ENCODE data around the gene TRMT11. TPM values are rescaled to one million over a fixed set of nuclear protein-coding genes. Genes with fewer than 3 reads are reported as not detected.

Gene TRMT11
- total and polyA plus RNA-seq, 2 of the 8 experiments (the other 6 are each of a cell fraction or from before 2014, with no cell fraction given) = 19.7 to 32.4 TPM

GRCh38 chr6:126066053-126067048, 80.0 kb downstream of the TRMT11 start:
- H3K79me2 ChIP-seq (ENCODE audit: control insufficient read depth in 1 of 2, insufficient read depth in 2 of 2, low read length in 2 of 2) = no peaks in the 10 kb centered on the region
- H2BK15ac ChIP-seq (ENCODE audit: low read length) = no peak overlapping the region
- no peak overlapping the region for H2AFZ ChIP-seq (ENCODE audit: low read length)
- no peak overlapping the region for H4K91ac ChIP-seq (replicated peaks; ENCODE audit: insufficient read length, low read length)
- H3K14ac ChIP-seq (ENCODE audit: insufficient read length) = no peak overlapping the region
- H3K9ac ChIP-seq (replicated peaks in 1 of 4; ENCODE audit: extremely low read depth in 1 of 4, low read depth in 3 of 4, low read length in 3 of 4) = no peak overlapping the region
- H2BK120ac ChIP-seq (replicated peaks; ENCODE audit: low read depth, low read length) = no peak overlapping the region
- no peak overlapping the region for H4K8ac ChIP-seq (ENCODE audit: extremely low read depth, insufficient read depth, low read length)
- H3K23me2 ChIP-seq (ENCODE audit: low read depth, low read length) = no peaks in the 10 kb centered on the region
- H3K79me1 ChIP-seq (ENCODE audit: low read depth, low read length) = no peaks in the 10 kb centered on the region
- no peaks in the 10 kb centered on the region for H3K27me3 ChIP-seq (replicated peaks in 1 of 4; ENCODE audit: control insufficient read depth in 3 of 4, extremely low read depth in 1 of 4, insufficient read depth in 3 of 4, low read length in 3 of 4)
- H4K5ac ChIP-seq (ENCODE audit: insufficient read length, low read depth, low read length) = no peak overlapping the region
- DNase-seq (ENCODE audit: low read depth in 1 of 2, low spot score in 2 of 2) (no peak), FAIRE-seq (no peak)
- no peak overlapping the region for H2AK5ac ChIP-seq (ENCODE audit: low read depth, low read length)
- WGBS, 2 experiments (ENCODE audit: extremely low coverage in 1 of 2, insufficient coverage in 1 of 2, insufficient read length in 1 of 2, insufficient replicate concordance in 2 of 2, low coverage in 1 of 2, low lambda C conversion rate in 2 of 2, missing lambda C conversion rate in 1 of 2) = 90% methylated on average over 11 of the region's 12 CpGs; no CpG with 5 or more reads in 1 of the 2 experiments
- no peak overlapping the region for H3K18ac ChIP-seq (ENCODE audit: extremely low read depth, low read length)
- no peak overlapping the region for H3K4me2 ChIP-seq (ENCODE audit: insufficient read depth in 1 of 2, low read depth in 2 of 2, low read length in 2 of 2)
- no peak overlapping the region for H3K23ac ChIP-seq (ENCODE audit: insufficient read length)
- H3K56ac ChIP-seq (replicated peaks; ENCODE audit: insufficient read length, low read depth, low read length) = no peak overlapping the region
- H3K4me1 ChIP-seq (replicated peaks in 1 of 4; ENCODE audit: control insufficient read depth in 3 of 4, insufficient read depth in 4 of 4, low read length in 3 of 4) = no peaks in the 10 kb centered on the region
- H3K36me3 ChIP-seq (ENCODE audit: control insufficient read depth in 2 of 4, insufficient read depth in 4 of 4, low read length in 3 of 4) = no peaks in the 10 kb centered on the region; a peak in 1 of 8 replicates
- no peak overlapping the region for H3K4me3 ChIP-seq (ENCODE audit: extremely low read depth in 1 of 4, insufficient read depth in 2 of 4, low read depth in 3 of 4, low read length in 4 of 4)
- H2BK20ac ChIP-seq (ENCODE audit: low read length) = no peak overlapping the region
- no peak overlapping the region for H3K27ac ChIP-seq (ENCODE audit: low read depth, low read length)
- TF ChIP-seq EGR1 (IDR thresholded peaks at IDR 0.05; ENCODE audit: borderline replicate concordance, low read depth, low read length) (no peak), BACH1 (IDR thresholded peaks at IDR 0.05; ENCODE audit: low read length) (no peak), ATF2 (IDR thresholded peaks at IDR 0.05; ENCODE audit: low read length) (no peak), BCL11A (IDR thresholded peaks at IDR 0.05; ENCODE audit: low read depth in 2 of 2, low read length in 2 of 2) (no peak), SAP30 (IDR thresholded peaks at IDR 0.05; ENCODE audit: insufficient read depth, insufficient replicate concordance, low read length) (no peak), CHD1 (IDR thresholded peaks at IDR 0.05; ENCODE audit: low read depth, low read length) (no peak), CEBPB (IDR thresholded peaks at IDR 0.05; ENCODE audit: low read depth, low read length) (no peak), ATF3 (IDR thresholded peaks at IDR 0.05; ENCODE audit: insufficient read depth, low read depth, low read length) (no peak), TAF1 (IDR thresholded peaks at IDR 0.05; ENCODE audit: low read depth, low read length) (no peak)
- no peak overlapping the region for H2BK5ac ChIP-seq (ENCODE audit: low read depth, low read length)
- H3K4ac ChIP-seq (replicated peaks; ENCODE audit: insufficient read length, low read depth, low read length) = no peak overlapping the region
- no peaks in the 10 kb centered on the region for H4K20me1 ChIP-seq (replicated peaks in 1 of 2; ENCODE audit: control insufficient read depth in 1 of 2, insufficient read depth in 2 of 2, low read length in 2 of 2)
- H2BK12ac ChIP-seq (ENCODE audit: low read depth, low read length) = no peak overlapping the region
- CTCF ChIA-PET (ENCODE audit: partially characterized antibody) = interaction anchor here (0.6 to 1.1 kb wide), 3 partner anchors 10 to 1350 kb away, joined by 3 read pairs; no protein-coding TSS in a partner anchor
- POLR2A ChIA-PET (ENCODE audit: partially characterized antibody) = interaction anchor here (0.9 to 2.3 kb wide), 2 partner anchors 12 to 13 kb away, joined by 4 to 5 read pairs; no protein-coding TSS in a partner anchor
- no peaks in the 10 kb centered on the region for H3K9me3 ChIP-seq (ENCODE audit: insufficient read depth in 2 of 2, low read depth in 1 of 2, low read length in 1 of 2)
